GM19238 (cell line): ENCODE data around the gene LGALS9C.
"Not testable (repeated sequence)": the region's sequence is repeated elsewhere in the genome, so short reads cannot be mapped to it uniquely, and the experiment has no call there.

ENCODE experiments used
- DNase-seq: peaks from one replicate; pipeline ENCODE4 v3.0.0; 2011; ENCODE audit warnings: low spot score; ENCODE audit not compliant: insufficient read length

The LGALS9C gene

GRCh38 chr17:18478362-18478761, 1.8 kb downstream of the LGALS9C start:
- DNase-seq = not testable (repeated sequence)

- DNase-seq = not testable (repeated sequence)
These were observed 2.5 kb downstream of the LGALS9C start for GRCh38 chr17:18478977-18479595.

GRCh38 chr17:18481775-18482174, 5.2 kb downstream of the LGALS9C start:
- DNase-seq = not testable (repeated sequence)

- not testable (repeated sequence) for DNase-seq
These were observed 9.4 kb downstream of the LGALS9C start for GRCh38 chr17:18485936-18486464.

- not testable (repeated sequence) for DNase-seq
These were observed 11.0 kb downstream of the LGALS9C start for GRCh38 chr17:18487633-18488032.

GRCh38 chr17:18488622-18489021, 12.0 kb downstream of the LGALS9C start:
- not testable (repeated sequence) for DNase-seq

- not testable (repeated sequence) for DNase-seq
These were observed 13.4 kb downstream of the LGALS9C start for GRCh38 chr17:18490016-18490415.

- not testable (repeated sequence) for DNase-seq
These were observed 16.3 kb downstream of the LGALS9C start for GRCh38 chr17:18492712-18493480.

GRCh38 chr17:18494250-18494768, 17.7 kb downstream of the LGALS9C start:
- DNase-seq = not testable (repeated sequence)

GRCh38 chr17:18497044-18497443, 20.5 kb downstream of the LGALS9C start:
- not testable (repeated sequence) for DNase-seq

- DNase-seq = not testable (repeated sequence)
These were observed 22.5 kb downstream of the LGALS9C start for GRCh38 chr17:18499100-18499499.

GRCh38 chr17:18499756-18500155, 23.2 kb downstream of the LGALS9C start:
- not testable (repeated sequence) for DNase-seq

- not testable (repeated sequence) for DNase-seq
These were observed 23.7 kb downstream of the LGALS9C start for GRCh38 chr17:18500281-18500680.

GRCh38 chr17:18500816-18501215, 24.2 kb downstream of the LGALS9C start:
- DNase-seq = not testable (repeated sequence)

GRCh38 chr17:18503221-18503620, 26.6 kb downstream of the LGALS9C start:
- DNase-seq = not testable (repeated sequence)

GRCh38 chr17:18507729-18508128, 31.1 kb downstream of the LGALS9C start:
- not testable (repeated sequence) for DNase-seq

GRCh38 chr17:18508667-18509066, 32.1 kb downstream of the LGALS9C start:
- DNase-seq = not testable (repeated sequence)

GRCh38 chr17:18521100-18521499, 44.5 kb downstream of the LGALS9C start:
- not testable (repeated sequence) for DNase-seq

- not testable (repeated sequence) for DNase-seq
These were observed 48.4 kb downstream of the LGALS9C start for GRCh38 chr17:18525015-18525414.

- DNase-seq = not testable (repeated sequence)
These were observed 49.7 kb downstream of the LGALS9C start for GRCh38 chr17:18526168-18526800.

GRCh38 chr17:18527354-18527753, 50.8 kb downstream of the LGALS9C start:
- not testable (repeated sequence) for DNase-seq
